GM19099 (cell line): ENCODE results near the gene CTNNBL1.

Source experiments
- POLR2A ChIP-seq: IDR thresholded peaks from 3 replicates; pipeline ENCODE4 v1.6.1; 2011; ENCODE audit warnings: low read depth; ENCODE audit not compliant: insufficient read length; ENCODE audit errors: extremely low read depth

The CTNNBL1 gene

GRCh38 chr20:37894454-37894853 is 200.6 kb downstream of the CTNNBL1 start:
- TF ChIP-seq POLR2A: no peak

GRCh38 chr20:37895166-37895565 is 201.3 kb downstream of the CTNNBL1 start:
- TF ChIP-seq POLR2A: no peak

GRCh38 chr20:37896932-37897548 is 203.2 kb downstream of the CTNNBL1 start:
- no peak for TF ChIP-seq POLR2A

GRCh38 chr20:37898233-37899104 is 204.6 kb downstream of the CTNNBL1 start:
- no peak for TF ChIP-seq POLR2A

GRCh38 chr20:37899105-37900045 is 205.5 kb downstream of the CTNNBL1 start:
- TF ChIP-seq POLR2A: no peak

- no peak for TF ChIP-seq POLR2A
Measured at GRCh38 chr20:37901240-37901639, 207.4 kb downstream of the CTNNBL1 start.

GRCh38 chr20:37901654-37902503 is 208.0 kb downstream of the CTNNBL1 start:
- no peak for TF ChIP-seq POLR2A

GRCh38 chr20:37902504-37903313 is 208.9 kb downstream of the CTNNBL1 start, which contains the start of gene VSTM2L:
Gene VSTM2L (plus strand): TSS chr20:37903127. CDS start chr20:37903351, 224 bp downstream.
- TF ChIP-seq POLR2A: no peak

GRCh38 chr20:37903317-37904007 is 209.6 kb downstream of the CTNNBL1 start:
- TF ChIP-seq POLR2A: no peak

GRCh38 chr20:37904008-37904642 is 210.3 kb downstream of the CTNNBL1 start:
- TF ChIP-seq POLR2A: no peak

GRCh38 chr20:37904845-37905373 is 211.1 kb downstream of the CTNNBL1 start:
- TF ChIP-seq POLR2A: no peak
